ENCODE results near the gene CDKL1.
A peak's percentile ranks its signal among the peaks of the same experiment; 100 is the strongest.
"Not testable (repeated sequence)": the region's sequence is repeated elsewhere in the genome, so short reads cannot be mapped to it uniquely, and the experiment has no call there.

CDKL1 gene

DNA sequence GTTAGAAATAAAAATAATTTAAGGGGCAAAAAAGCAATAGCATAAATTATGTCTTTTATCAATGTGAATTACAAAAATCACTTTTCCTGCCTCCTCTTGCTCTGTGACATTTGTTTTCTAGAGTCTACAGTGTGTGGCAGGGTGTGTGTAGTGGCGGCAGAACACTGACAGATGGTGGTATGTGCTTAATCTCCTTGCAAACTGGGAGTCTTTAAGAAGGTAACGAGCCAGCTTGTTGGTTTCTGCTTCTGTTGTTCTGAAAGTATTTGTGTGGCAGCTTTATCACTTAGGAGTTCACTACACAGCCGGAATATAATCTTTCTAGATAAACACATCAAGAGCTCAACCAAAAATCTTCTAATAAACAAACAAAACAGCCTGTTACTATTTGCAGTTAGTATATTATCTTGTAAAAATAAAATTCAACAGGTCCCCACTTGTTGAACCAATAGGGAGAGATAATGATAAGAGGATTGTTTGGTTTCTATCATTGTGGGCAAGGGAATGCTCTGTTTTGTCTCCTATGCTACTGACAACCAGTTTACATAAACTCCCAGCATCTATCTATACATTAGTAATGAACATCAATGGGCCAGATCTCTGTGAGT is 13.0 kb downstream of the CDKL1 start:
- DNase-seq = no peak

DNA sequence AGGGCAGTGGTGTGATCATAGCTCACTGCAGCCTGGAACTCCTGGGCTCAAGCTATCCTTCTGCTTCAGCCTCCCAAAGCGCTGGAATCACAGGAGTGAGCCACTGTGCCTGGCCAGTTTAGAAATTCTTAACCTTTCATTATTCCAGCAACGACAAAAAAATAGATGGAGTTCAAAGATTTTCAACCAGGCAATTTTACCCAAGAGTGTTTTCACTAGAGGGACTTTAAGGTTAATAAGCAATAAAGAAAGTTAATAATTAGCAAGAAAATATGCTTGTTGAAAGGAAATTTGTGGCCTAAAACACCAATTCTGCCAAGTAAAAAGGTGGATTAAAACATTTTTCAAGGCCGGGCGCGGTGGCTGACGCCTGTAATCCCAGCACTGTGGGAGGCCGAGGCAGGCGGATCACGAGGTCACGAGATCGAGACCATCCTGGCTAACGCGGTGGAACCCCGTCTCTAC is 14.8 kb downstream of the CDKL1 start:
- DNase-seq = no peak

DNA sequence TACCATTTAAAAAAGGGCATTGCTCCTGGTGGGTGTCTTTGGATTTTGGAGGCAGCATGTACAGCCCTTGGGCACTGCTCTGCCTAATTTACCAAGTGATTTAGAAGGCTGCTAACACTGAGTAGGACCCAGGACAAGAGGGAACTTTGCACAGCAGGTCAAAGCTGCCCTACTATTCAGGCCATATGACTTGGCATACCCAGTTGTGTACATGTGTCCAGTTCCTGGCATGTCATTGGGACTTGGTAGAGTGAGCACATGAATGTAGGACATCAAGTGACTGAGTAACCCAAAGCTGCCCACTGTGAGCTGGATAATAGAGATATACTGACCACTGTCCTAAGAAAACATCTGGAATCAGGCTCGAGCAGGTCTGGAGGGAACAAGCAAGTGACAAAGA is 15.7 kb downstream of the CDKL1 start:
- no peak for DNase-seq

- no peak for DNase-seq
Measured at GRCh38 chr14:50380455-50380854, 16.2 kb downstream of the CDKL1 start.

GRCh38 chr14:50379563-50379962 is 17.1 kb downstream of the CDKL1 start:
- no peak for DNase-seq

- DNase-seq = no peak
Measured at GRCh38 chr14:50377550-50378085, 19.1 kb downstream of the CDKL1 start.

GRCh38 chr14:50375760-50376159 is 20.9 kb downstream of the CDKL1 start:
- DNase-seq = no peak

DNA sequence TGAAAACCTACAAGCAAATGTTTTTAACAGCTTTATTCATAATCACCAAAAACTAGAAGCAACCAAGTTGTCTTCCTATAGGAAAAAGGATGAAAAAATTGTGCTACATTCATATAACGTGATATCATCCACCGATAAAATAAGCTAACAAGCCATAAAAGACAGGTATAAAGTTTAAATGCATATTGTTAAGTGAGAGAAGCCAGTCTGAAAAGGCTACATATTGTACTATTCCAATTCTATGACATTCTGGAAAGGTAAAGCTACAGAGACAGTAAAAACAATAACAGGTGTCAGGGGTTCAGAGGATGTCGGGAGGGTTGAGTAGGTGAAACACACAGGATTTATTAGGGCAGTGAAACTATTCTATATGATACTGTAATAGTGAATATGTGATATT is 22.7 kb downstream of the CDKL1 start:
- no peak for DNase-seq

GRCh38 chr14:50371546-50371945 is 25.1 kb downstream of the CDKL1 start:
- no peak for DNase-seq

- no peak for DNase-seq
Measured at GRCh38 chr14:50366589-50366988, 30.1 kb downstream of the CDKL1 start.

GRCh38 chr14:50366115-50366514 is 30.6 kb downstream of the CDKL1 start:
- DNase-seq = no peak

- DNase-seq = not testable (repeated sequence)
Measured at GRCh38 chr14:50365572-50365971, 31.1 kb downstream of the CDKL1 start.

DNA sequence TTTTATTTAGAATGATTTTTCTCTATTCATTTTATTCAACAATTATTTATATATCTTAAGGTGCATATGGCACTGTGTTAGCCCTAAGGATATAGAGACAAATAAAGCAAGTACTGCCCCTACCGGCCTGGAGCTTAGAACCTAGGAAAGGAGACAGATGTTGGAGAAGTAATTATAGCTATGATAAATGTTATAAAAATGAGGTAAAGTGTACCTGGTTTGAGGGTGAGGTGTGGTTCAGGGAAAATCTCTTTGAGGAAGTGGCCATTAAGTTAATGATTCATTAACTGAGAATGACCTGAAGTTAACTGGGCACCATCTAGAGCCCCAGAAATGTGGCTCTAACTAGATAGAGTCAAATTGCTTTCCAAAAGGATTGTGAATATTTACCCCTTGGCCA is 31.9 kb downstream of the CDKL1 start:
- no peak for DNase-seq

DNA sequence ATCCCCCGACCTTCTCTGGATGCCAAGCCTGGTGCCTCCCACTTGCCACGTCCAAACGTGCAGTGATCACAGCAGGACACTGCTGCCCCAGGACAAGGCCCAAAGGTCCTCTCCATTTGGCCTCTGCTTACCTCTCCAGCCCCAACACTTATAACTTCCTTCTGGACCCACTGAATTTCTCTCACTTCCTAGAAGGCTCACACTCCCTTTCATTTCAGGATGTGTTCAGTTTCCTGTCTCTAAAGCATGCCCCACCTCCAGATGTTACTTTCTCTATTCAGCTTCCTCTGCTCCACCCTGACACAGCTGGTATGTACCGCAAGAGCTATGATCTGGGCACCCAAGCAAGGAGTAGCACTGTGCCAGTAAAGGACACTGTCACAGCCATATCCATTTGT is 33.0 kb downstream of the CDKL1 start:
- no peak for DNase-seq

GRCh38 chr14:50362764-50363713 is 33.6 kb downstream of the CDKL1 start:
- peak; percentile 66 for DNase-seq

DNA sequence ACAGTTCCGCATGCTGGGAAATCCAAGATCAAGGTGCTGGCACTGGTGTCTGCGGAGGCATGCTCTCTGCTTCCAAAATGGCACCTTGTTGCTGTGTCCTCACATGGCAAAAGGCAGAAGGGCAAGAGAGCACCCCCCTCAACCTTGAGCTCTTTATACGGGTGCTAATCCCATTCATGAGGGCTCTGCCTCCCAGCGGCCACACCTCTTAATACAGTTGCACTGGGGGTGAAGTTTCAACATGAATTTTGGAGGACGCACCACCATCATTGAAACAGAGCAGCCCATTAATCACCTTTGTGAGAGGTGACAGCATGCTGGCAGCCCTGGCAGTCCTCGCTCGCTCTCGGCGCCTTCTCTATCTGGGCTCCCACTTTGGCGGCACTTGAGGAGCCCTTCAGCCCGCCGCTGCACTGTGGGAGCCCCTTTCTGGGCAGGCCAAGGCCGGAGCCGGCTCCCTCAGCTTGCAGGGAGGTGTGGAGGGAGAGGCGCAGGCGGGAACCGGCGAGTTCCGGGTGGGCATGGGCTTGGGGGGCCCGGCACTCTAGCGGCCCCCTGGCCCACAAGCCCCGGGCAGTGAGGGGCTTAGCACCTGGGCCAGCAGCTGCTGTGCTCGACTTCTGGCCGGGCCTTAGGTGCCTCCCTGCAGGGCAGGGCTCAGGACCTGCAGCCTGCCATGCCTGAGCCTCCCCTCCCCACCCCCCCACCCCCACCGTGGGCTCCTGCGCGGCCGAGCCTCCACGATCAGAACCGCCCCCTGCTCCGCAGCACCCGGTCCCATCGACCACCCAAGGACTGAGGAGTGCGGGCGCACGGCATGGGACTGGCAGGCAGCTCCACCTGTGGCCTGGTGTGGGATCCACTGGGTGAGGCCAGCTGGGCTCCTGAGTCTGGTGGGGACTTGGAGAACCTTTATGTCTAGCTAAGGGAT is 34.9 kb downstream of the CDKL1 start:
- not testable (repeated sequence) for DNase-seq

DNA sequence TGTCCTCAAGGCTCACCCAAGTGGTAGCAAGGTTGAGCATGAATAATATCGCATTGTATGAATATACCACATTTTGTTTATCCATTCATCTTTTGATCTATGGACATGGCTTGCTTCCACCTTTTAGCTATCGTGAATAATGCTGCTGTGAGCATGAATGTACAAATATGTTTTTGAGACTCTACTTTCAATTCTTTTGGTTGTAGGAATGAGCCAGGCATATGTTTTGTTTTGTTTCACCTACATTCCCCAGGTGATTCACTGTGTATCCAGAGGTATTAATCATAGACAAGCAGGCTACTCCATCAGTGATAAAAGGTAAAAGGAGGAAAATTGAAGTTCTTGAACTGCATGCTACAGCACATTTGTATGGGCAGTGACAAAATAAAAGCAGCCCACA is 35.8 kb downstream of the CDKL1 start:
- DNase-seq = no peak

DNA sequence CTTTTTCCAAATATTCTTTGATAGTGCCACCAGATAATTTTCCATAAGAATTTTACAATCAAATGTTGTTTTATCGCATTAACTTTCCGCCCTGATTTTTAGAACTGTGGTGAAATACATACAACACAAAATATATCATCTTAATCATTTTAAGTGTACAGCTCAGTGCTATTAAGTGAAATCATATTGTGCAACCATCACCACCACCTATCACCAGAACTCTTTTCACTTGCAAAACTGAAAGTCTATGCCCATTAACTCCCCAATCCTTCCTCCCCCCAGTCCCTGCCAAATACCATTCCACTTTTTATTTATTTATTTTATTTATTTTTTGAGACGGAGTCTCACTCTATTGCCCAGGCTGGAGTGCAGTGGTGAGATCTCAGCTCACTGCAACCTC is 36.6 kb downstream of the CDKL1 start:
- no peak for DNase-seq

DNA sequence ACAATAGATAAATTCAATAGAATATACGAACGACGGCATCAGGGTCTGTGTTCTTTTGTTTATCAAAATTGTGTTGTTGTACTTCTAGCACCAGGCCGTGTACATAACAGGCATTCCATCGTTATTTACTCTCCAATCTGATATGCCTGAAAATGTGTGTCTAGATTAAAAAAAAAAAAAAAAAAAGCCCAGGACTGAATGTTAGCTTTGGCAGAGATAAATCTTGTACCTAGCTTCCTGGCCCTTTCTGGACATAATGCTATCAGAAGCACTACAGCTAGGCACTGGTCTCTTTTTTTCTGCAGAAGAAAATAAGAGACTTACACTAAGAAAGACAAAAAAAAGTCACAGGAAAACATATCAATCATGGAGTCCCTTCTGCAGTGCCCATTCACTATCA is 37.0 kb downstream of the CDKL1 start:
- no peak for DNase-seq

GRCh38 chr14:50357753-50358395 is 38.8 kb downstream of the CDKL1 start:
- DNase-seq = no peak

DNA sequence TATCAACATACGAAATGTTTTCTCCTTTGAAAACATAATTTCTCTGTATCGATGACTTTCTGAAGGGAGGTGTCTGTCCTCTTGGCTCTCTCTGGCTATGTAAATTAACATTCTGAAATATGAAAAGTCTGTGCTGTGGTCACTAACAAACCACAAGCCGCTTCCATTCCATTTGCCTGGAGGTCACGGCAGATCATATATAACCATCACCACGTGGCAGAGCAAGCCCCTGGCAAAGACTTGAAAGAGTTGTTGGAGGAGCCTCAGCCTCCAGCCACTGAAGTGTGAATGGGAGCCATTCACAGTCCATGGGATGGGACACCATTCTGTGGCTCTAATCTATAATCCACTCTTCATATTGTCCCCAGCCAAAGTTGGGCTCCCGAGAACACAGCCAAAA is 39.6 kb downstream of the CDKL1 start:
- no peak for DNase-seq

DNA sequence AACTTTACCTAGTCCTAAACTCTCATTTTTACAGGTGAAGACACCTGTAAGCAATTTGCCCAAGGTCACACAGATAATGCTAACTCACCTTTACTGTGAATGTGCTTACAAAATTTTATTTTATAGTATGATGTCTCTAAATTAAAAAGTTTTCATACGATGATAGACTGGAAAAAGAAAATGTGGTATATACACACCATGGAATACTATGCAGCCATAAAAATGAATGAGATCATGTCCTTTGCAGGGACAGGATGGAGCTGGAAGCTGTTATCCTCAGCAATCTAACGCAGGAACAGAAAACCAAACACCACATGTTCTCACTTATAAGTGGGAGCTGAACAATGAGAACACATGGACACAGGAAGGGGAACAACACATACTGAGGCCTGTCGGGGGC is 40.4 kb downstream of the CDKL1 start:
- DNase-seq = not testable (repeated sequence)

Data from activated CD8-positive, alpha-beta memory T cell treated with anti-CD3 and anti-CD28 coated beads, Interleukin-2, amount 50 U/mL, for 48 hours (primary cell).